Peyer's patch (tissue), 4 donors: ENCODE results near the gene CYTIP. TPM values are rescaled to one million over a fixed set of nuclear protein-coding genes. Genes with fewer than 3 reads are reported as not detected.
"Not testable (repeated sequence)": the region's sequence is repeated elsewhere in the genome, so short reads cannot be mapped to it uniquely, and the experiment has no call there.

Source experiments
- DNase-seq, 3 donors: peaks; one replicate each; pipeline ENCODE4 v3.0.0-alpha.2; 2017 to 2019
- H3K27ac ChIP-seq, 4 donors: fragments of 200-600 bp; sonication (generic); one replicate each; pipeline ENCODE4 v1.5.1; 2016 to 2019
- H3K27me3 ChIP-seq, 2 donors: fragments of 200-600 bp; sonication (generic); one replicate each; pipeline ENCODE4 v1.5.1; 2019
- H3K36me3 ChIP-seq, 3 donors: fragments of 200-600 bp; sonication (generic); one replicate each; pipeline ENCODE4 v1.5.1; 2016 to 2019
- H3K4me1 ChIP-seq, 4 donors: fragments of 200-600 bp; sonication (generic); one replicate each; pipeline ENCODE4 v1.5.1; 2016 to 2019
- H3K4me3 ChIP-seq, 4 donors: fragments of 200-600 bp; sonication (generic); 1 replicate in 3 of 4; 2 replicates in 1 of 4; pipeline ENCODE4 v1.5.1; 2016 to 2019; ENCODE audit warnings: mild to moderate bottlenecking in 1 of 4
- H3K9me3 ChIP-seq, 4 donors: fragments of 200-600 bp; sonication (generic); one replicate each; pipeline ENCODE4 v1.5.1; 2016 to 2019; ENCODE audit warnings: mild to moderate bottlenecking in 1 of 4
- CTCF ChIP-seq, 6 experiments: fragments of 450-650 bp in 4 of 6; fragments of 200-600 bp in 2 of 6; sonication (generic) in 1 of 6; IDR thresholded peaks; one replicate each; pipeline ENCODE4 v1.5.1; 2017 to 2019; ENCODE audit warnings: antibody characterized with exemption in 6 of 6, mild to moderate bottlenecking in 3 of 6, moderate library complexity in 1 of 6
- POLR2A ChIP-seq, 2 donors: fragments of 450-650 bp; IDR thresholded peaks; one replicate each; pipeline ENCODE4 v1.5.1; 2017; ENCODE audit warnings: antibody characterized with exemption in 2 of 2, mild to moderate bottlenecking in 2 of 2, moderate library complexity in 2 of 2
- total RNA-seq, 4 donors: library from RNA; depleted of rRNA; stranded (reverse); fragments of >200 nt; gene quantifications; one replicate each; pipeline ENCODE4 v1.1.0, GENCODE V29; 2016

The CYTIP gene
- total RNA-seq, 4 donors from 2014 or later = 11.8 to 182 (median 21.0) TPM

- no peak for DNase-seq
- TF ChIP-seq POLR2A (IDR thresholded peaks at IDR 0.05) = no peak
- H3K27ac ChIP-seq = peak overlapping the region in 3 of 4 donors; percentile 3 to 70 (median 59)
- no peaks in the 10 kb centered on the region for H3K36me3 ChIP-seq
- H3K9me3 ChIP-seq = no peaks in the 10 kb centered on the region
- no peaks in the 10 kb centered on the region for H3K27me3 ChIP-seq
- H3K4me3 ChIP-seq = no peak overlapping the region
- H3K4me1 ChIP-seq = peaks cover 0 to 40% (median 2%) of the 10 kb centered on the region in 4 donors
Measured at GRCh38 chr2:157415591-157416101, 28.2 kb downstream of the CYTIP start.

GRCh38 chr2:157414050-157414449 lies 29.8 kb downstream of the CYTIP start:
- TF ChIP-seq POLR2A (IDR thresholded peaks at IDR 0.05) = no peak
- Histone ChIP-seq H3K36me3 (no peaks in the 10 kb centered on the region), H3K27ac (peak overlapping the region; percentile 33 to 76 (median 59)), H3K27me3 (no peaks in the 10 kb centered on the region), H3K4me3 (no peak overlapping the region), H3K4me1 (peaks cover 0 to 27% (median under 1%) of the 10 kb centered on the region in 4 donors), H3K9me3 (no peaks in the 10 kb centered on the region)
- DNase-seq = no peak

- H3K27me3 ChIP-seq = no peaks in the 10 kb centered on the region
- peak overlapping the region; percentile 48 to 76 (median 60) for H3K27ac ChIP-seq
- peak in 1 of 3 donors; percentile 75 for DNase-seq
- no peak overlapping the region for H3K4me3 ChIP-seq
- no peak for TF ChIP-seq CTCF (IDR thresholded peaks at IDR 0.05)
- TF ChIP-seq POLR2A (IDR thresholded peaks at IDR 0.05) = peak in 1 of 2 donors; percentile 47
- peaks cover 0 to 24% (median 0%) of the 10 kb centered on the region in 4 donors for H3K4me1 ChIP-seq
- H3K36me3 ChIP-seq = no peaks in the 10 kb centered on the region
- H3K9me3 ChIP-seq = no peaks in the 10 kb centered on the region
Measured at GRCh38 chr2:157413326-157414035, 30.4 kb downstream of the CYTIP start.

- Histone ChIP-seq H3K36me3 (no peaks in the 10 kb centered on the region), H3K27me3 (no peaks in the 10 kb centered on the region), H3K9me3 (no peaks in the 10 kb centered on the region), H3K27ac (peak overlapping the region in 3 of 4 donors; percentile 37 to 70 (median 49)), H3K4me3 (no peak overlapping the region), H3K4me1 (peaks cover 0 to 11% (median 0%) of the 10 kb centered on the region in 4 donors)
- no peak for TF ChIP-seq POLR2A (IDR thresholded peaks at IDR 0.05)
- no peak for TF ChIP-seq CTCF (IDR thresholded peaks at IDR 0.05)
- DNase-seq = no peak
Measured at GRCh38 chr2:157411624-157412336, 32.1 kb downstream of the CYTIP start.

- Histone ChIP-seq H3K4me1 (peaks cover 0 to 11% (median 2%) of the 10 kb centered on the region in 4 donors), H3K27ac (peak overlapping the region in 3 of 4 donors; percentile 25 to 62 (median 33))
- not testable (repeated sequence) for H3K27me3 ChIP-seq, H3K4me3 ChIP-seq, H3K36me3 ChIP-seq, DNase-seq, H3K9me3 ChIP-seq
Measured at GRCh38 chr2:157405398-157405797, 38.5 kb downstream of the CYTIP start.

- Histone ChIP-seq H3K27ac (peak overlapping the region; percentile 52 to 70 (median 62)), H3K9me3 (no peaks in the 10 kb centered on the region), H3K27me3 (no peaks in the 10 kb centered on the region), H3K4me3 (no peak overlapping the region), H3K36me3 (no peaks in the 10 kb centered on the region), H3K4me1 (peaks cover 0 to 11% (median 2%) of the 10 kb centered on the region in 4 donors)
- TF ChIP-seq CTCF (IDR thresholded peaks at IDR 0.05) (no peak), POLR2A (IDR thresholded peaks at IDR 0.05) (peak in 1 of 2 donors; percentile 39)
- peak in 2 of 3 donors; percentile 77 to 88 for DNase-seq
Measured at GRCh38 chr2:157404363-157404762, 39.5 kb downstream of the CYTIP start.

- H3K27ac ChIP-seq = peak overlapping the region; percentile 52 to 70 (median 62)
- not testable (repeated sequence) for H3K9me3 ChIP-seq, DNase-seq
Measured at GRCh38 chr2:157402801-157403485, 40.9 kb downstream of the CYTIP start.

More at GRCh38 chr2:157402801-157403485, 40.9 kb downstream of the CYTIP start:
- not testable (repeated sequence) for H3K27me3 ChIP-seq, H3K4me3 ChIP-seq, H3K36me3 ChIP-seq
- peaks cover 0 to 11% (median 2%) of the 10 kb centered on the region in 4 donors for H3K4me1 ChIP-seq
